Keratinocyte (primary cell): ENCODE measurements around the gene S100A7A. TPM values are rescaled to one million over a fixed set of nuclear protein-coding genes. Genes with fewer than 3 reads are reported as not detected.

Source experiments
- DNase-seq: peaks from one replicate; pipeline ENCODE4 v3.0.0-alpha.2; 2011; ENCODE audit warnings: low read depth, missing footprints, low spot score
- FAIRE-seq: peaks from 2 replicates; lab custom pipeline; 2011; peaks lifted over from hg19 to GRCh38; lab: Jason Lieb, UNC
- H2AFZ ChIP-seq: 2 replicates; pipeline ENCODE4 v1.6.0; 2012; ENCODE audit warnings: low read length, control low read depth, inconsistent platforms; ENCODE audit not compliant: control insufficient read depth
- H3K27ac ChIP-seq: 2 replicates; pipeline ENCODE4 v1.5.1; 2011; ENCODE audit warnings: low read length; ENCODE audit not compliant: control insufficient read depth, insufficient read depth
- H3K27me3 ChIP-seq: 3 replicates; pipeline ENCODE4 v1.6.0; 2011; ENCODE audit warnings: low read length; ENCODE audit not compliant: control insufficient read depth, insufficient read depth; ENCODE audit errors: extremely low read depth
- H3K36me3 ChIP-seq, 2 experiments: 2 replicates in 1 of 2; 3 replicates in 1 of 2; pipeline ENCODE4 v1.5.1; 2011; ENCODE audit warnings: low read length in 2 of 2, mild to moderate bottlenecking in 1 of 2; ENCODE audit not compliant: control insufficient read depth in 2 of 2, insufficient read depth in 2 of 2; ENCODE audit errors: extremely low read depth in 1 of 2
- H3K4me1 ChIP-seq: 3 replicates; pipeline ENCODE4 v1.5.1; 2011; ENCODE audit warnings: low read length; ENCODE audit not compliant: control insufficient read depth, insufficient read depth; ENCODE audit errors: extremely low read depth
- H3K4me2 ChIP-seq: 3 replicates; pipeline ENCODE4 v1.6.0; 2011; ENCODE audit warnings: low read depth, low read length; ENCODE audit not compliant: control insufficient read depth, insufficient read depth; ENCODE audit errors: extremely low read depth
- H3K4me3 ChIP-seq, 3 experiments: fragments of 200-600 bp in 1 of 3; sonication (generic) in 1 of 3; 2 replicates in 2 of 3; 3 replicates in 1 of 3; pipeline ENCODE4 v1.5.1; 2011 to 2016; ENCODE audit warnings: low read length in 3 of 3, mild to moderate bottlenecking in 3 of 3, control low read depth in 2 of 3, inconsistent platforms in 1 of 3, low read depth in 1 of 3, mixed read lengths in 1 of 3, mixed run types in 1 of 3, moderate library complexity in 1 of 3; ENCODE audit not compliant: control insufficient read depth in 2 of 3, insufficient read depth in 2 of 3; ENCODE audit errors: extremely low read depth in 1 of 3
- H3K79me2 ChIP-seq: 2 replicates; pipeline ENCODE4 v1.6.0; 2012; ENCODE audit warnings: low read length; ENCODE audit not compliant: control insufficient read depth, insufficient read depth
- H3K9ac ChIP-seq: 3 replicates; pipeline ENCODE4 v1.6.0; 2011; ENCODE audit warnings: low read length; ENCODE audit not compliant: control insufficient read depth, insufficient read depth; ENCODE audit errors: extremely low read depth
- H3K9me1 ChIP-seq: 3 replicates; pipeline ENCODE4 v1.6.0; 2011; ENCODE audit warnings: low read length; ENCODE audit not compliant: control insufficient read depth, insufficient read depth; ENCODE audit errors: extremely low read depth
- H3K9me3 ChIP-seq: 2 replicates; pipeline ENCODE4 v1.5.1; 2012; ENCODE audit warnings: low read depth, low read length; ENCODE audit not compliant: control insufficient read depth
- H4K20me1 ChIP-seq: 3 replicates; pipeline ENCODE4 v1.6.0; 2011; ENCODE audit warnings: low read length; ENCODE audit not compliant: control insufficient read depth, insufficient read depth; ENCODE audit errors: extremely low read depth
- EZH2 ChIP-seq: IDR thresholded peaks from one replicate; pipeline ENCODE4 v1.6.1; 2012; ENCODE audit warnings: inconsistent platforms, mild to moderate bottlenecking, low read length, moderate library complexity
- dilution Hi-C: fragments of 300-500 bp; cut with MboI; formaldehyde crosslinking; loops from one replicate; pipeline ENCODE4 v1.7.0; 2020; ENCODE audit warnings: low sequenced_read_pairs; ENCODE audit not compliant: extremely low pct_ligation_motif_present
- polyA plus RNA-seq, 5 experiments: library from polyadenylated mRNA; depleted of rRNA in 3 of 5; stranded (reverse) in 3 of 5; stranded (forward) in 1 of 5; unstranded in 1 of 5; fragments of >200 nt; gene quantifications; 1 replicate in 1 of 5; 2 replicates in 3 of 5; 3 replicates in 1 of 5; pipeline versions ENCODE4 v1.2.1 to v1.2.3, GENCODE V29; 2011 to 2012; ENCODE audit warnings: missing spikeins in 2 of 5, low read depth in 1 of 5, low replicate concordance in 1 of 5
- TF ChIP-seq, protein P1 (sequence below), 3 experiments: IDR thresholded peaks in 1 of 3; conservative IDR thresholded peaks in 1 of 3; optimal IDR thresholded peaks in 1 of 3; 2 replicates in 2 of 3; 3 replicates in 1 of 3; pipeline versions ENCODE3 to v1.5.1; 2011; ENCODE audit warnings: low read length in 3 of 3, mild to moderate bottlenecking in 3 of 3, moderate library complexity in 2 of 3, control low read depth in 1 of 3, inconsistent platforms in 1 of 3; ENCODE audit not compliant: insufficient read depth in 2 of 3; ENCODE audit errors: extremely low read depth in 1 of 3

S100A7A gene
- polyA plus RNA-seq, 1 donor (not counting 4 experiments of a cell fraction or from before 2014, with no cell fraction given) = not detected

DNA sequence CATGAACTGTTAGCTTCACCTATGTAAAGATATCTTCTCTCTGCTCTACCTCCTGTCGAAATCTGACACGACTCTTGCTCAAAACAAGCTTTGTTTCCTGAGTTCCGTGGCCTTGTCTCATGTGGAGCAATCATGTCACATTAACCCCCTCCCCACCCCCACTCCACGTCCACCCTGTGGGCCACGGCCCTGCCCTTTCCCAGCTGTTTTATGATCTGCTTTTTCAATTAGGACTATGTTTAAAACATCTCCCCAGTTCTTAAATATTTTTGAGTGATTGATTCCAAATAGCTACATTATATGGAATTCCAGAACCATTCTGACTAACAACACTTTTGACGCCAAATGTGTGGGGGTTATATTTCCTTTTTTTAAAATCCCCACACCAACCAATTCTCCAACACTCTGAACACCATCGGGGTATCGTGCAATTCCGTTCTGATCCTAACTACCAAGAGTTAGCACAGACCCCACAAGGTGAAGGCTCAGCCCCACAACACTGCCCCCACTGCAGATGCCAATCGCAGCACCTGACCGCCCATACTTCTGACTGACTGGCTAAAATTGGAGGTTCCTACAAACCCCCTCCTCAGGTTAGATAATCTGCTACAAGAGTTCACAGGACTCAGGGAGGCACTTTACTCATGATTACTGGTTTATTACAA, 12.8 kb upstream of the S100A7A start:
- peaks cover 27% of the 10 kb centered on the region for H3K27me3 ChIP-seq
- no peaks in the 10 kb centered on the region for H3K9me3 ChIP-seq
- no peaks in the 10 kb centered on the region for H3K36me3 ChIP-seq
- no peak overlapping the region for H3K4me3 ChIP-seq
- H3K4me2 ChIP-seq = no peak overlapping the region
- H3K9me1 ChIP-seq = no peaks in the 10 kb centered on the region
- no peaks in the 10 kb centered on the region for H3K79me2 ChIP-seq
- no peaks in the 10 kb centered on the region for H3K4me1 ChIP-seq
- no peak overlapping the region for H2AFZ ChIP-seq
- dilution Hi-C loops = loop anchor here (10.0 kb wide), 1 partner anchor 49 kb away; the partner anchor contains the start of gene S100A9
- DNase-seq (no peak), FAIRE-seq (no peak)
- TF ChIP-seq EZH2 = no peak
- TF ChIP-seq, protein P1, sequence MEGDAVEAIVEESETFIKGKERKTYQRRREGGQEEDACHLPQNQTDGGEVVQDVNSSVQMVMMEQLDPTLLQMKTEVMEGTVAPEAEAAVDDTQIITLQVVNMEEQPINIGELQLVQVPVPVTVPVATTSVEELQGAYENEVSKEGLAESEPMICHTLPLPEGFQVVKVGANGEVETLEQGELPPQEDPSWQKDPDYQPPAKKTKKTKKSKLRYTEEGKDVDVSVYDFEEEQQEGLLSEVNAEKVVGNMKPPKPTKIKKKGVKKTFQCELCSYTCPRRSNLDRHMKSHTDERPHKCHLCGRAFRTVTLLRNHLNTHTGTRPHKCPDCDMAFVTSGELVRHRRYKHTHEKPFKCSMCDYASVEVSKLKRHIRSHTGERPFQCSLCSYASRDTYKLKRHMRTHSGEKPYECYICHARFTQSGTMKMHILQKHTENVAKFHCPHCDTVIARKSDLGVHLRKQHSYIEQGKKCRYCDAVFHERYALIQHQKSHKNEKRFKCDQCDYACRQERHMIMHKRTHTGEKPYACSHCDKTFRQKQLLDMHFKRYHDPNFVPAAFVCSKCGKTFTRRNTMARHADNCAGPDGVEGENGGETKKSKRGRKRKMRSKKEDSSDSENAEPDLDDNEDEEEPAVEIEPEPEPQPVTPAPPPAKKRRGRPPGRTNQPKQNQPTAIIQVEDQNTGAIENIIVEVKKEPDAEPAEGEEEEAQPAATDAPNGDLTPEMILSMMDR (optimal IDR thresholded peaks at IDR 0.05 in 1 of 3, IDR thresholded peaks at IDR 0.05 in 1 of 3, conservative IDR thresholded peaks at IDR 0.05 in 1 of 3; ENCODE audit: extremely low read depth in 1 of 3, insufficient read depth in 2 of 3, low read length in 3 of 3) = no peak
- no peaks in the 10 kb centered on the region for H4K20me1 ChIP-seq
- H3K27ac ChIP-seq = no peak overlapping the region
- no peak overlapping the region for H3K9ac ChIP-seq

DNA sequence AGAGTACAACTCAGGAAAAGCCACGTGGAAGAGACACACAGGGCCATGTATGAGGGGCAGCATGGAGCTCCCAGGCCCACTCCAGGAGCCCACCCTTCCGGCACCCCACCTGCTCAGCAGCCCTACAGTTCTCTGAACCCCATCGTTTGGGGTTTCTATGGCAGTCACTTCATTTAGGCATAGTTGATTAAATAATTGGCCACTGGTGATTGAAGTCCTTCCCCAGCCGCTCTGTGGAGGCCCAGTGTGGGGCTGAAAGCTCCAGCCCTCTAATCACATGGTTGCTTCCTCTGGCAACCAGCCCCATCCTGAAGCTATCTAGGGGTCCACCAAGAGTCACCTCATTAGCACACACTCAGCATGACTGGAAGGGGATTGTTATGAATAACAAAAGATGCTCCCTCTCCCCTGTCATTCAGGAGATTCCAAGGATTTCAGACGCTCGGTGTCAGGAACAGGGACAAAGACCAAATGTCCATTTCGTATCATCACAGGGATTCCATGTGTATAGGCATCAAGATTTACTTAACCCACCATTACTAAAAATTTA, 12.2 kb upstream of the S100A7A start:
- FAIRE-seq (no peak), DNase-seq (no peak)
- H3K79me2 ChIP-seq = no peaks in the 10 kb centered on the region
- no peaks in the 10 kb centered on the region for H3K9me1 ChIP-seq
- H4K20me1 ChIP-seq = no peaks in the 10 kb centered on the region
- H3K27ac ChIP-seq = no peak overlapping the region
- H3K4me1 ChIP-seq = no peaks in the 10 kb centered on the region
- dilution Hi-C loops = loop anchor here (10.0 kb wide), 1 partner anchor 49 kb away; the partner anchor contains the start of gene S100A9
- H3K36me3 ChIP-seq = no peaks in the 10 kb centered on the region
- no peak for TF ChIP-seq EZH2
- TF ChIP-seq, protein P1 (optimal IDR thresholded peaks at IDR 0.05 in 1 of 3, IDR thresholded peaks at IDR 0.05 in 1 of 3, conservative IDR thresholded peaks at IDR 0.05 in 1 of 3; ENCODE audit: extremely low read depth in 1 of 3, insufficient read depth in 2 of 3, low read length in 3 of 3) = no peak
- H3K9ac ChIP-seq = no peak overlapping the region
- H3K4me2 ChIP-seq = no peak overlapping the region
- no peaks in the 10 kb centered on the region for H3K9me3 ChIP-seq
- peaks cover 23% of the 10 kb centered on the region for H3K27me3 ChIP-seq
- H3K4me3 ChIP-seq = no peak overlapping the region
- no peak overlapping the region for H2AFZ ChIP-seq
